SJSA1 (cell line): ENCODE measurements around the gene ARSG. TPM values are rescaled to one million over a fixed set of nuclear protein-coding genes. Genes with fewer than 3 reads are reported as not detected.
"Not testable (repeated sequence)": the region's sequence is repeated elsewhere in the genome, so short reads cannot be mapped to it uniquely, and the experiment has no call there.

ENCODE experiments used
- DNase-seq, 2 experiments: peaks; one replicate each; pipeline ENCODE4 v3.0.0-alpha.2; 2015 to 2020; ENCODE audit warnings: low spot score in 2 of 2, low read depth in 1 of 2
- H3K27ac ChIP-seq: fragments of 250-450 bp; sonication (Bioruptor Pico); 2 replicates; pipeline ENCODE4 v1.5.1; 2020; ENCODE audit warnings: mild to moderate bottlenecking, moderate library complexity
- H3K27me3 ChIP-seq: fragments of 250-450 bp; sonication (Bioruptor Pico); replicated peaks from 2 replicates; pipeline ENCODE4 v1.5.1; 2020; ENCODE audit warnings: mild to moderate bottlenecking, moderate library complexity
- H3K36me3 ChIP-seq: fragments of 250-450 bp; sonication (Bioruptor Pico); 2 replicates; pipeline ENCODE4 v1.5.1; 2020; ENCODE audit warnings: mild to moderate bottlenecking
- H3K4me1 ChIP-seq: fragments of 250-450 bp; sonication (Bioruptor Pico); replicated peaks from 2 replicates; pipeline ENCODE4 v1.6.1; 2021; ENCODE audit warnings: mild to moderate bottlenecking
- H3K4me3 ChIP-seq: fragments of 250-450 bp; sonication (Bioruptor Pico); 2 replicates; pipeline ENCODE4 v1.5.1; 2020; ENCODE audit warnings: mild to moderate bottlenecking
- H3K9me3 ChIP-seq: fragments of 250-450 bp; sonication (Bioruptor Pico); replicated peaks from 2 replicates; pipeline ENCODE4 v1.5.1; 2020; ENCODE audit warnings: mild to moderate bottlenecking
- total RNA-seq: library from RNA; depleted of rRNA; stranded (reverse); fragments of >200 nt; shearing (Covaris generic); gene quantifications from 2 replicates; pipeline ENCODE4 v1.2.3, GENCODE V29; 2014

ARSG gene
- total RNA-seq, 1 experiment from 2014 or later: not detected

- peak in 1 of 2 experiments; percentile 14 for DNase-seq
- peaks cover 6% of the 10 kb centered on the region; the same call in 1 of the 2 replicates for H3K4me1 ChIP-seq
- H3K36me3 ChIP-seq: no peaks in the 10 kb centered on the region
- no peaks in the 10 kb centered on the region for H3K9me3 ChIP-seq
- no peak overlapping the region for H3K27ac ChIP-seq
- H3K27me3 ChIP-seq: no peaks in the 10 kb centered on the region
- no peak overlapping the region for H3K4me3 ChIP-seq
These were observed 53.4 kb downstream of the ARSG start for GRCh38 chr17:68344701-68345136.

GRCh38 chr17:68346448-68346847 lies 55.2 kb downstream of the ARSG start:
- no peaks in the 10 kb centered on the region for H3K27me3 ChIP-seq
- no peak overlapping the region for H3K27ac ChIP-seq
- H3K4me3 ChIP-seq: no peak overlapping the region
- H3K9me3 ChIP-seq: no peaks in the 10 kb centered on the region
- DNase-seq: no peak
- peaks cover 7% of the 10 kb centered on the region; the same call in 1 of the 2 replicates for H3K4me1 ChIP-seq
- no peaks in the 10 kb centered on the region for H3K36me3 ChIP-seq

- Histone ChIP-seq H3K27ac (no peak overlapping the region), H3K27me3 (no peaks in the 10 kb centered on the region), H3K9me3 (no peaks in the 10 kb centered on the region), H3K36me3 (no peaks in the 10 kb centered on the region), H3K4me3 (no peak overlapping the region), H3K4me1 (peaks cover 10% of the 10 kb centered on the region)
- DNase-seq: no peak
These were observed 56.1 kb downstream of the ARSG start for GRCh38 chr17:68347380-68347779.

- Histone ChIP-seq H3K9me3 (no peaks in the 10 kb centered on the region), H3K4me1 (peaks cover 26% of the 10 kb centered on the region), H3K36me3 (no peaks in the 10 kb centered on the region), H3K4me3 (no peak overlapping the region), H3K27ac (no peak overlapping the region), H3K27me3 (no peaks in the 10 kb centered on the region)
- no peak for DNase-seq
These were observed 57.9 kb downstream of the ARSG start for GRCh38 chr17:68349157-68349556.

GRCh38 chr17:68351395-68351794 lies 60.1 kb downstream of the ARSG start:
- no peaks in the 10 kb centered on the region for H3K27me3 ChIP-seq
- no peak for DNase-seq

GRCh38 chr17:68352041-68352440 lies 60.7 kb downstream of the ARSG start:
- Histone ChIP-seq H3K27me3 (no peaks in the 10 kb centered on the region), H3K36me3 (no peaks in the 10 kb centered on the region), H3K9me3 (no peaks in the 10 kb centered on the region), H3K4me3 (no peak overlapping the region), H3K27ac (no peak overlapping the region), H3K4me1 (peaks cover 41% of the 10 kb centered on the region)
- peak in 1 of 2 experiments; percentile 18 for DNase-seq

More at GRCh38 chr17:68351395-68351794, 60.1 kb downstream of the ARSG start:
- H3K4me3 ChIP-seq: no peak overlapping the region
- H3K4me1 ChIP-seq: peaks cover 37% of the 10 kb centered on the region
- no peak overlapping the region for H3K27ac ChIP-seq
- no peaks in the 10 kb centered on the region for H3K36me3 ChIP-seq
- H3K9me3 ChIP-seq: no peaks in the 10 kb centered on the region

- not testable (repeated sequence) for H3K27me3 ChIP-seq, H3K4me3 ChIP-seq, H3K36me3 ChIP-seq, H3K9me3 ChIP-seq, H3K27ac ChIP-seq, DNase-seq
- peaks cover 41% of the 10 kb centered on the region for H3K4me1 ChIP-seq
These were observed 61.4 kb downstream of the ARSG start for GRCh38 chr17:68352671-68353070.

- no peaks in the 10 kb centered on the region for H3K36me3 ChIP-seq
- H3K9me3 ChIP-seq: no peaks in the 10 kb centered on the region
- DNase-seq: no peak
- H3K4me1 ChIP-seq: peaks cover 41% of the 10 kb centered on the region
- H3K27ac ChIP-seq: no peak overlapping the region
- H3K27me3 ChIP-seq: no peaks in the 10 kb centered on the region
- no peak overlapping the region for H3K4me3 ChIP-seq
These were observed 61.8 kb downstream of the ARSG start for GRCh38 chr17:68353111-68353521.

- H3K27me3 ChIP-seq, H3K9me3 ChIP-seq, H3K4me3 ChIP-seq, H3K36me3 ChIP-seq: not testable (repeated sequence)
- peak overlapping the region; percentile 74 for H3K27ac ChIP-seq
- peak in 1 of 2 experiments; percentile 84 for DNase-seq
- peaks cover 41% of the 10 kb centered on the region for H3K4me1 ChIP-seq
These were observed 63.0 kb downstream of the ARSG start for GRCh38 chr17:68354311-68354710.

GRCh38 chr17:68355108-68355507 lies 63.8 kb downstream of the ARSG start:
- peak in 1 of 2 experiments; percentile 46 for DNase-seq
- not testable (repeated sequence) for H3K36me3 ChIP-seq, H3K27me3 ChIP-seq, H3K4me3 ChIP-seq, H3K9me3 ChIP-seq
- Histone ChIP-seq H3K4me1 (peaks cover 41% of the 10 kb centered on the region), H3K27ac (peak overlapping the region; percentile 74)

GRCh38 chr17:68356520-68356919 lies 65.2 kb downstream of the ARSG start:
- no peaks in the 10 kb centered on the region for H3K36me3 ChIP-seq
- no peak overlapping the region for H3K4me3 ChIP-seq
- DNase-seq: no peak
- no peaks in the 10 kb centered on the region for H3K27me3 ChIP-seq
- H3K27ac ChIP-seq: no peak overlapping the region
- no peaks in the 10 kb centered on the region for H3K9me3 ChIP-seq
- H3K4me1 ChIP-seq: peaks cover 40% of the 10 kb centered on the region

- Histone ChIP-seq H3K4me3 (no peak overlapping the region), H3K9me3 (no peaks in the 10 kb centered on the region), H3K36me3 (no peaks in the 10 kb centered on the region), H3K27ac (no peak overlapping the region), H3K4me1 (peaks cover 38% of the 10 kb centered on the region), H3K27me3 (no peaks in the 10 kb centered on the region)
- DNase-seq: no peak
These were observed 65.7 kb downstream of the ARSG start for GRCh38 chr17:68356949-68357455.

- H3K27ac ChIP-seq: no peak overlapping the region
- no peak for DNase-seq
- no peaks in the 10 kb centered on the region for H3K9me3 ChIP-seq
- H3K4me3 ChIP-seq: no peak overlapping the region
- peaks cover 32% of the 10 kb centered on the region for H3K4me1 ChIP-seq
- H3K27me3 ChIP-seq: no peaks in the 10 kb centered on the region
- no peaks in the 10 kb centered on the region for H3K36me3 ChIP-seq
These were observed 66.6 kb downstream of the ARSG start for GRCh38 chr17:68357886-68358285.

- Histone ChIP-seq H3K4me1 (peaks cover 13% of the 10 kb centered on the region), H3K27me3 (no peaks in the 10 kb centered on the region), H3K4me3 (no peak overlapping the region), H3K36me3 (no peaks in the 10 kb centered on the region), H3K9me3 (no peaks in the 10 kb centered on the region), H3K27ac (no peak overlapping the region)
- DNase-seq: no peak
These were observed 68.7 kb downstream of the ARSG start for GRCh38 chr17:68359791-68360535.
